SK-N-MC (cell line): Measurements from ENCODE around the gene NUP62.
A peak's percentile ranks its signal among the peaks of the same experiment; 100 is the strongest.

Experiments
- DNase-seq: peaks from one replicate; pipeline ENCODE4 v3.0.0-alpha.2; 2011; ENCODE audit warnings: low read depth, low spot score
- H3K27ac ChIP-seq: fragments of 200-600 bp; sonication (generic); 2 replicates; pipeline ENCODE4 v1.5.1; 2016; ENCODE audit warnings: mixed run types
- H3K36me3 ChIP-seq: fragments of 200-600 bp; sonication (generic); 2 replicates; pipeline ENCODE4 v1.6.1; 2017; ENCODE audit warnings: antibody characterized with exemption, low read length, mixed read lengths; ENCODE audit not compliant: insufficient read depth
- H3K4me3 ChIP-seq: fragments of 200-600 bp; sonication (generic); 2 replicates; pipeline ENCODE4 v1.5.1; 2016
- H3K9ac ChIP-seq: fragments of 200-600 bp; sonication (generic); 2 replicates; pipeline ENCODE4 v1.8.0; 2017; ENCODE audit warnings: mixed run types, mixed read lengths; ENCODE audit not compliant: insufficient read length
- H3K9me3 ChIP-seq: fragments of 200-600 bp; sonication (generic); 2 replicates; pipeline ENCODE4 v1.6.1; 2017; ENCODE audit warnings: low read depth, mild to moderate bottlenecking, antibody characterized with exemption, low read length, moderate library complexity, mixed read lengths
- EZH2 ChIP-seq: fragments of 200-600 bp; sonication (generic); IDR thresholded peaks from one replicate; pipeline ENCODE4 v1.6.1; 2017; ENCODE audit warnings: antibody characterized with exemption
- FOXP2 ChIP-seq: optimal IDR thresholded peaks from 2 replicates; pipeline ENCODE3; 2011; ENCODE audit warnings: mild to moderate bottlenecking, moderate library complexity; ENCODE audit not compliant: insufficient read depth; ENCODE audit errors: extremely low read length, control extremely low read depth
- POLR2AphosphoS5 ChIP-seq: IDR thresholded peaks from 2 replicates; pipeline ENCODE4 v1.6.1; 2012; ENCODE audit warnings: mild to moderate bottlenecking, low read depth, low read length, borderline replicate concordance

NUP62 gene

DNA sequence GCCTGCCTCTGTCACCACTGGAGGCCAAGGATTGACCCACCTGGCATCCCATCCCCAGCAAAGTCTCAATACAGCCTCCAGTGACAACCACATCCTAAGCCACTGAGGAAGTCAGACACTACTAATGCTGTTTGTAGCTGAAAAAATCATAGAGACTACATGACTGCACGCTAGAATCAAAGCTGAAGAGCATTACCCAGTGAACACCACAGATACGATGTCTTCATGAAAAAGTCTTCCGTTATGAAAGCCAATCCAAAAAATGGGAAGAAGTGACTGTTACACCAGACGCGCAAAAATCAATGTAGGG, 11.1 kb upstream of the NUP62 start:
- Histone ChIP-seq H3K36me3 (no peaks in the 10 kb centered on the region), H3K9ac (no peak overlapping the region), H3K4me3 (no peak overlapping the region), H3K9me3 (no peaks in the 10 kb centered on the region), H3K27ac (no peak overlapping the region)
- no peak for TF ChIP-seq POLR2AphosphoS5
- TF ChIP-seq EZH2: no peak
- TF ChIP-seq FOXP2: no peak
- DNase-seq: no peak

DNA sequence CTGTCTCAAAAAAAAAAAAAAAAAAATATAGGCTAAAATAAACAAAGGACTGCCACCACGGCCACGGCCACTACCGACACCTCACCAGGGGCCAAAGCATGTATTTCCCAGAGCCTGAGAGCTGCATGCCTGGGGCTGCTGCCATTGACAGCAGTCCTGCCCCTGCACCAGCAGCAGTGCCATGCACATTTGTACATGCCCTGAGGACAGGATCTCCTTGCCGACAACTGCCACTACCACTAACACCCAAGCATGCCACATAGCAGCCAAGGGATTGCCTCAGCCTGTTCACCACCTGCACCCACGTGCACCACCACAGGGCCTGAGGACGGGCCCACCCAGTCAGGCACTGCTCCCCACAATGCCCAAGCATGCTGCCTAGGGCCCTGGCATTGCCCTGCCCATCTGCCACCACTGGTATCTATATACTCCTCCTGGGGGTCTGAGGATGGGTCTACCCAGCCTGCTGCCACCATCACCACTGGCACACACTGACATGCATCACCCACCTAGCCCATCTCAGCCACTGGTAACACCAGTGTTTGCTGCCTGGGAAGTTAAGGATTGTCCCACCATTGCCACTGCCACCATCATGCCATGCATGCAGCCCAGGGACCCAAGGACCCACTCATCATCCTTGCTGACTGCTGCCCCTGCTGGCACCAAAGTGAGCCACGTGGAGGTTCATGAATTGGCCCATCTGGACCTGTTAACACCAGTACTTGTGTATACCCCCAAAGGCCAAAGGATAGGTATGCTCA, 10.6 kb upstream of the NUP62 start:
- no peak for DNase-seq
- H3K9me3 ChIP-seq: no peaks in the 10 kb centered on the region
- TF ChIP-seq EZH2 (no peak), FOXP2 (no peak), POLR2AphosphoS5 (no peak)

DNA sequence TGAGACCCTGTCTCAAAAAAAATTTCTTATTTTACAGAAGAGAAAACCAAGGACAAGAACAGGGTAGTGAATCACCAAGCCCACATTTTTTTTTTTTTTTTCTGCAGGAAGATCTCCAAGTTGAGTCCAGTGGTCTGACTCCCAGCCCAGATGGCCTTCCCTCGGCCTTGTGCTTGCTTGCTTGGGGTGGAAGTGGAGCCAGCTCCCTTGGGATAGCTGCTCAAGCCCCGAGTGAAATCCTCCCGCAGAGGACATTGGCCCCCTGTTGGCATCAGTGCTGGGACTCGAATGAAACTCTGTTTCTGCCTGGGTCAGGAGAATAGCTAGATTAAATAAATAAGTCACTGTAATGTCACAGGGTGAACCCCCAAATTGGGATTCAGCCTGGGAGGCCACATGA, 9.4 kb upstream of the NUP62 start:
- no peak for TF ChIP-seq FOXP2
- TF ChIP-seq EZH2: no peak
- TF ChIP-seq POLR2AphosphoS5: no peak
- no peak overlapping the region for H3K4me3 ChIP-seq
- peaks cover under 1% of the 10 kb centered on the region; the same call in 1 of the 2 replicates for H3K36me3 ChIP-seq
- no peak for DNase-seq
- no peak overlapping the region for H3K27ac ChIP-seq
- no peaks in the 10 kb centered on the region for H3K9me3 ChIP-seq
- H3K9ac ChIP-seq: no peak overlapping the region

More for the DNA sequence above, 10.6 kb upstream of the NUP62 start:
- H3K27ac ChIP-seq: no peak overlapping the region
- H3K9ac ChIP-seq: no peak overlapping the region
- no peaks in the 10 kb centered on the region for H3K36me3 ChIP-seq
- no peak overlapping the region for H3K4me3 ChIP-seq

DNA sequence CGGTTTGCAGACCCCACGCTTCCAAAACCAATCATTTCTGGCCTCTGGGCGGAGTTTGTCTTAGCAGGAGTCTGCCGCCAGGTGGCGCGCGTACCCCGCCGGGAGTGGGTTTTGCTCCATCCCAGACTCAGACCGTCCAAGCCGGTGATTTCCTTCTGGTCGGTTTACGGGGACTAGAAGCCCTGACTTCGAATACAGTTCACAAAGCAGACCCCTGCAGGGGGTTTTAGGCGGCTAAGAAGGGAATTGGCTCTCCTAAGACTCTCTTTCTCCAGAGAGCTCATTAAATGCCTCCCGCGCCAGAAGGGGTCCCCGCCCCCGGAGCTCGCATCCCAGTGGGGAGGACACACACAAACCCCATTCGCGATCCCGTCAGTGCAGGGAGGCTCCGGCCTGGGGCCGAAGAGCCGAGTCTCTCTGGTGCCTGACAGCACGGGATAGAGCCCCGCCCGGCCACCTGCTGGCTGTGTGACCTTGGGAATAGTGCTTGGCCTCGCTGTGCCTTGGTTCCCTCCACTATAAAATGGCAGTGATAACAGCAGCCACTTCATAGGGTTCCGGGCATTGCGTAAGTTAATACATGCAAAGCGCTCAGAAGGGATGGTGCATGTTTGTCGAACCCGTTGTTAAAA, 8.6 kb upstream of the NUP62 start:
- TF ChIP-seq EZH2: no peak
- TF ChIP-seq FOXP2: no peak
- no peak for TF ChIP-seq POLR2AphosphoS5
- Histone ChIP-seq H3K27ac (no peak overlapping the region), H3K36me3 (peaks cover 8% of the 10 kb centered on the region), H3K9ac (no peak overlapping the region), H3K4me3 (peak overlapping the region; percentile 68), H3K9me3 (no peaks in the 10 kb centered on the region)
- no peak for DNase-seq

DNA sequence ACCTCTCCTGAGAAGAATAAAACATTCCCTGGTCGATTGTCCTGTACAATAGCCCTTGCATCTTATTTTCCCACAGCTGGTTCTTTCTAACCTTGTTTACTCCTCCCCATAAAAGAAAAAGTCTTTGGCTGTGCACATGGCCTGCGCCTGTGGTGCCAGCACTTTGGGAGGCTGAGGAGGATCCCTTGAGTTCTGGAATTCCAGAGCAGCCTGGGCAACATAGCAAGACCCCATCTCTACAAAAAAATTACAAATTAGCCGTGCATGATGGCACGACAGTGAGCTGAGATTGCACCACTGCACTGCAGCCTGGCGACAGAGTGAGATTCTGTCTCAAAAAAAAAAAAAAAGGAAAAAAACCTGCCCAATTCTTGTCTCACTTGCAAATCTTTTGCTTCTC, 7.2 kb upstream of the NUP62 start:
- H3K27ac ChIP-seq: peak overlapping the region; percentile 60; the same call in 1 of the 2 replicates
- H3K9me3 ChIP-seq: no peaks in the 10 kb centered on the region
- TF ChIP-seq EZH2: no peak
- TF ChIP-seq POLR2AphosphoS5: no peak
- no peak for TF ChIP-seq FOXP2
- peaks cover 21% of the 10 kb centered on the region for H3K36me3 ChIP-seq
- no peak overlapping the region for H3K9ac ChIP-seq
- no peak overlapping the region for H3K4me3 ChIP-seq
- no peak for DNase-seq

DNA sequence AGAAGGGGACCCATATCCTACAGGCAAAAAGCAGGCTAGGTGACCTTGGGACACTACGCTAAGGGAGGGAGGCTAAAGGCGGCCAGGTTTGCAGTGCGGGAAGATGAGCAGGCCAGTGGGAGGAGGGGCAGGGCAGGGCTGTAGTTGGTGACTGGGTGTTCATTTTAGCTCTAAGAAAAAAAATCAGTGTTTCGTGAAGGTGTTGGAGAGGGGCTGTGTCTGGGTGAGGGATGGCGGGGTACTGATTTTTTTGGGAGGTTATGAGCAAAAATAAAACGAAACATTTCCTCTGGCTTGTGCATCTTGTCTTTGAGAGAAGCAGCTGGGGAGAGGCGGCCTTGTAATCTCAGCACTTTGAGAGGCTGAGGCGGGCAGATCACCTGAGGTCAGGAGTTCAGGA, 4.3 kb upstream of the NUP62 start:
- peak overlapping the region; percentile 23; the same call in 1 of the 2 replicates for H3K27ac ChIP-seq
- no peak overlapping the region for H3K9ac ChIP-seq
- H3K9me3 ChIP-seq: no peaks in the 10 kb centered on the region
- peaks cover 46% of the 10 kb centered on the region for H3K36me3 ChIP-seq
- no peak for TF ChIP-seq FOXP2
- no peak for TF ChIP-seq POLR2AphosphoS5
- TF ChIP-seq EZH2: no peak
- DNase-seq: no peak
- no peak overlapping the region for H3K4me3 ChIP-seq

DNA sequence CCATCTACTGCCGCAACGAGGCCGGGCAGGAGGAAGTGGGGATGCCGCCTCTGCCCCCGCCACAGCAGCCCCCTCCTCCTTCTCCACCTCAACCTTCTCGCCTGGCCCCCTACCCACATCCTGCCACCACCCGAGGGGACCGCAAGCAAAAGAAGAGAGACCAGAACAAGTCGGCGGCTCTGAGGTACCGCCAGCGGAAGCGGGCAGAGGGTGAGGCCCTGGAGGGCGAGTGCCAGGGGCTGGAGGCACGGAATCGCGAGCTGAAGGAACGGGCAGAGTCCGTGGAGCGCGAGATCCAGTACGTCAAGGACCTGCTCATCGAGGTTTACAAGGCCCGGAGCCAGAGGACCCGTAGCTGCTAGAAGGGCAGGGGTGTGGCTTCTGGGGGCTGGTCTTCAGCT, 3.4 kb upstream of the NUP62 start:
- H3K36me3 ChIP-seq: peaks cover 49% of the 10 kb centered on the region
- H3K9me3 ChIP-seq: no peaks in the 10 kb centered on the region
- no peak for TF ChIP-seq EZH2
- no peak for TF ChIP-seq FOXP2
- TF ChIP-seq POLR2AphosphoS5: no peak
- H3K4me3 ChIP-seq: no peak overlapping the region
- no peak overlapping the region for H3K27ac ChIP-seq
- no peak for DNase-seq
- H3K9ac ChIP-seq: no peak overlapping the region

DNA sequence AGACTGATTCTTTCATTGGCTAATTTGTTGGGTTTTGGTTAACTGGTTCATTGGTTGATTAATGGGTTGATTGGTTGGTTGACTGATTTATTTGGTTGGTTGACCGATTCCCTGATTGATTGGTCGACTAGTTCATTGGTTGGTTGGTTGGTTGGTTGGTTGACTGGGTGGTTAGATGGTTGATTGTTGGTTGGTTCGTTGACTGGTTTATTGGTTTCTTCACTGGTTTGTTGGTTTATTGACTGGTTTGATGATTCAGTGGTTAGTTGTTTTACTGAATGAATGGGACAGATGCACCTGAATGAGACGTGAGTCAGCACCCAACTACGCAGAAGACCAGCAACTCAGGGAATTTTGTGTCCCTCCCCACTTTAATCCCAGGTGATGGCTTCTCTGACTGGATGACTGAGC, 2.7 kb upstream of the NUP62 start:
- no peak for TF ChIP-seq POLR2AphosphoS5
- TF ChIP-seq EZH2: no peak
- TF ChIP-seq FOXP2: no peak

DNA sequence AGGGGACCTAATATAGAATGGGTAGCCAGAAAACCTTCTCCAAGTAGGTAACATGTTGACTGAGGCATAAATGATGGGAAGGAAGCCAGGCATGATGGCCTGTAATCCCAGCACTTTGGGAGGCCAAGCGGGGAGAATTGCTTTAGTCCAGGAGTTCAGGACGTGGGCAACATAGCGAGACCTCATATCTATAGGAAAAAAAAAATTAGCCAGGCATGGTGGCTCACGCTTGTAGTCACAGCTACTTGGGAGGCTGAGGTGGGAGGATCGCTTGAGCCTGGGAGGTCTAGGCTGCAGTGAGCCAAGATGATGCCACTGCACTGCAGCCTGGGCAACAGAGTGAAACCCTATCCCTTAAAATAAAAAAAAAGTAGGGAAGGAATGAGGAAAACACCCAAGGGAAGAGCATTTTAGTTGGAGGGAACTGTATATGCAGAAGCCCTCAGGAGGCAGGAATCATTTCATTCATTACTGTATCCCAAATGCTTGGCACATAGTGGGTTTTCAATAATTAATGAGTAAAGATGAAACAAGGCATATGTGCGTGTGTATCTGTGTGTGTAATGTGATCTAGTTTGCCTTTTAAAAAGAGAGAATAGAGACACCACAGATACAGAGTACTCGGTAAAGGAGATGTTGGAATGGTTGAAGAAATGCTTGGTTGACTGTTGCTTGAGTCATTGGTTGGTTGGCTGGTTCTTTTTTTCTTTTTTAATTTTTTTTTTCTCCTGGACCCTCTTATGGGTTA, 2.2 kb upstream of the NUP62 start:
- H3K36me3 ChIP-seq: peaks cover 62% of the 10 kb centered on the region
- no peak overlapping the region for H3K27ac ChIP-seq

More for the DNA sequence above, 2.7 kb upstream of the NUP62 start:
- Histone ChIP-seq H3K27ac (no peak overlapping the region), H3K9ac (no peak overlapping the region), H3K4me3 (peak overlapping the region; percentile 94; the same call in 1 of the 2 replicates), H3K36me3 (peaks cover 56% of the 10 kb centered on the region), H3K9me3 (no peaks in the 10 kb centered on the region)
- no peak for DNase-seq

More for the DNA sequence above, 2.2 kb upstream of the NUP62 start:
- Histone ChIP-seq H3K4me3 (peak overlapping the region; percentile 94), H3K9me3 (no peaks in the 10 kb centered on the region), H3K9ac (no peak overlapping the region)
- TF ChIP-seq POLR2AphosphoS5: no peak
- TF ChIP-seq FOXP2: no peak
- TF ChIP-seq EZH2: no peak
- no peak for DNase-seq
